Activated B cell treated with CpG ODN at 0.5 μM for 24 hours (primary cell): ENCODE results near the gene ANKRD13A. TPM values are rescaled to one million over a fixed set of nuclear protein-coding genes. Genes with fewer than 3 reads are reported as not detected.
A peak's percentile ranks its signal among the peaks of the same experiment; 100 is the strongest.
"Not testable (repeated sequence)": the region's sequence is repeated elsewhere in the genome, so short reads cannot be mapped to it uniquely, and the experiment has no call there.

Source experiments
- ATAC-seq: fragments of 200-7000 bp; cut with Tn5 transposase; one replicate; pipeline ENCODE4 v1.10.0; 2021; ENCODE audit warnings: low read depth, mild to moderate bottlenecking, moderate library complexity
- CTCF ChIA-PET: fragments of 350-600 bp; sonication (Branson Sonifier 250); formaldehyde crosslinking; loops from one replicate; lab custom pipeline; 2021; ENCODE audit warnings: antibody characterized with exemption; lab: Charles Lee
- POLR2A ChIA-PET: fragments of 350-600 bp; sonication (Branson Sonifier 250); formaldehyde crosslinking; loops from one replicate; lab custom pipeline; 2021; ENCODE audit warnings: antibody characterized with exemption; lab: Charles Lee
- DNase-seq: peaks from one replicate; pipeline ENCODE4 v3.0.0; 2022
- H3K27ac Mint-ChIP-seq: one replicate; pipeline ENCODE4 v1.8.0; 2020; ENCODE audit warnings: mixed read lengths
- H3K27me3 Mint-ChIP-seq: one replicate; pipeline ENCODE4 v1.8.0; 2021; ENCODE audit warnings: mixed read lengths
- H3K36me3 Mint-ChIP-seq: one replicate; pipeline ENCODE4 v1.8.0; 2021; ENCODE audit warnings: low read depth, mixed read lengths
- H3K4me1 Mint-ChIP-seq: one replicate; pipeline ENCODE4 v1.8.0; 2021; ENCODE audit warnings: mixed read lengths
- H3K4me3 Mint-ChIP-seq: one replicate; pipeline ENCODE4 v1.8.0; 2020; ENCODE audit warnings: mild to moderate bottlenecking, mixed read lengths
- H3K9me3 Mint-ChIP-seq: one replicate; pipeline ENCODE4 v1.8.0; 2020; ENCODE audit warnings: mixed read lengths
- intact Hi-C: fragments of 100-400 bp; cut with micrococcal nuclease; formaldehyde crosslinking; loops from one replicate; pipeline ENCODE4 v1.15.1; 2024
- total RNA-seq: library from RNA; stranded (reverse); gene quantifications from 2 replicates; pipeline ENCODE4 v1.2.3, GENCODE V29; 2022
- TF ChIP-seq, protein P1 (sequence below): fragments of 200-600 bp; IDR thresholded peaks from one replicate; pipeline ENCODE4 v1.8.0; 2022; ENCODE audit warnings: antibody characterized with exemption, mild to moderate bottlenecking

The ANKRD13A gene
- total RNA-seq, 1 donor from 2014 or later: 135 TPM

GRCh38 chr12:109982210-109982609 is 17.0 kb upstream of the ANKRD13A start:
- TF ChIP-seq, protein P1, sequence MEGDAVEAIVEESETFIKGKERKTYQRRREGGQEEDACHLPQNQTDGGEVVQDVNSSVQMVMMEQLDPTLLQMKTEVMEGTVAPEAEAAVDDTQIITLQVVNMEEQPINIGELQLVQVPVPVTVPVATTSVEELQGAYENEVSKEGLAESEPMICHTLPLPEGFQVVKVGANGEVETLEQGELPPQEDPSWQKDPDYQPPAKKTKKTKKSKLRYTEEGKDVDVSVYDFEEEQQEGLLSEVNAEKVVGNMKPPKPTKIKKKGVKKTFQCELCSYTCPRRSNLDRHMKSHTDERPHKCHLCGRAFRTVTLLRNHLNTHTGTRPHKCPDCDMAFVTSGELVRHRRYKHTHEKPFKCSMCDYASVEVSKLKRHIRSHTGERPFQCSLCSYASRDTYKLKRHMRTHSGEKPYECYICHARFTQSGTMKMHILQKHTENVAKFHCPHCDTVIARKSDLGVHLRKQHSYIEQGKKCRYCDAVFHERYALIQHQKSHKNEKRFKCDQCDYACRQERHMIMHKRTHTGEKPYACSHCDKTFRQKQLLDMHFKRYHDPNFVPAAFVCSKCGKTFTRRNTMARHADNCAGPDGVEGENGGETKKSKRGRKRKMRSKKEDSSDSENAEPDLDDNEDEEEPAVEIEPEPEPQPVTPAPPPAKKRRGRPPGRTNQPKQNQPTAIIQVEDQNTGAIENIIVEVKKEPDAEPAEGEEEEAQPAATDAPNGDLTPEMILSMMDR: no peak
- Mint-ChIP-seq H3K4me1 (peaks cover 14% of the 10 kb centered on the region), H3K4me3 (no peak overlapping the region), H3K27me3 (no peaks in the 10 kb centered on the region), H3K36me3 (peaks cover 68% of the 10 kb centered on the region), H3K27ac (peak overlapping the region; percentile 19), H3K9me3 (no peaks in the 10 kb centered on the region)
- ChIA-PET CTCF (no interaction called here), POLR2A (no interaction called here)
- no peak for DNase-seq
- no peak for ATAC-seq
- intact Hi-C loops: no loop called here

DNA sequence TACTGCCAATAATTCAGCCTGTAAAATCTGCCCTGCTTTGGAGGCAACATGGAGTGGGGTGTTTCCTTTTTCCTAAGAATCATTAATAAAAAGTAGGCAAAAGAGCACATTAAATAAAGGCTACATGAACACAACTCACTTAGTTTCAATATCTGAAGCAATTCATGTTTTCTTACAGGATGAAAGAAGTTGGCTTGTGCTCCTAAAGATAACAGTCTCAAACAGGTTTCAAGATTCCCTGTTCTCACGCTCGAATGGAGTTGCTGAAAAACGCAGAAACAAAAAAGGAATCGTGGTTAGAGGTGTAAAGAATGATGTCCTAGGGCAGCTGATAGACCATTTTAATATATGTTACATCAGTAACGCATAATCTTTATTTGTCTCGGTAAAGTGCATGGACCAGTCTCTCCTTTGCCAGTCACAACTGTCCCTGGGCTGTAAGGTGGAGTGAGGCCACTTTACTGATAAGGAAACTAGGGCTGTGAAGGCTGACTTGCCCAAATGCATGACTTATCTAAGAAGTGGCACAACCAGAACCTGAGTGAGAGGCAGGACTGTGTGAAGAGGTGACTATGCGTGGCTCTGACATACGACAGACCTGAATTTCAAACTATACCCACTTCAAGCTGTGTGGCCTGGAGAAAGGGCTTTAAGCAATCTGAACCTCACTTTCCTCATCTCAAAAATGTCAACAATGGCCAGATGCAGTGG is 15.6 kb upstream of the ANKRD13A start:
- H3K27ac Mint-ChIP-seq: peak overlapping the region; percentile 24
- H3K27me3 Mint-ChIP-seq: no peaks in the 10 kb centered on the region
- H3K36me3 Mint-ChIP-seq: peaks cover 70% of the 10 kb centered on the region
- no peaks in the 10 kb centered on the region for H3K9me3 Mint-ChIP-seq
- DNase-seq (no peak), ATAC-seq (no peak)
- POLR2A ChIA-PET: interaction anchor here (1.2 kb wide), 1 partner anchor 11 kb away, joined by 5 read pairs; no protein-coding TSS in a partner anchor
- H3K4me3 Mint-ChIP-seq: no peak overlapping the region
- intact Hi-C loops: no loop called here
- H3K4me1 Mint-ChIP-seq: peaks cover 9% of the 10 kb centered on the region
- TF ChIP-seq, protein P1: no peak
- CTCF ChIA-PET: no interaction called here

- H3K4me3 Mint-ChIP-seq, POLR2A ChIA-PET, CTCF ChIA-PET, DNase-seq, intact Hi-C loops, H3K27ac Mint-ChIP-seq, H3K27me3 Mint-ChIP-seq, ATAC-seq, H3K9me3 Mint-ChIP-seq: not testable (repeated sequence)
- Mint-ChIP-seq H3K4me1 (peaks cover 12% of the 10 kb centered on the region), H3K36me3 (peaks cover 73% of the 10 kb centered on the region)
Measured at GRCh38 chr12:109986236-109986635, 13.0 kb upstream of the ANKRD13A start.

DNA sequence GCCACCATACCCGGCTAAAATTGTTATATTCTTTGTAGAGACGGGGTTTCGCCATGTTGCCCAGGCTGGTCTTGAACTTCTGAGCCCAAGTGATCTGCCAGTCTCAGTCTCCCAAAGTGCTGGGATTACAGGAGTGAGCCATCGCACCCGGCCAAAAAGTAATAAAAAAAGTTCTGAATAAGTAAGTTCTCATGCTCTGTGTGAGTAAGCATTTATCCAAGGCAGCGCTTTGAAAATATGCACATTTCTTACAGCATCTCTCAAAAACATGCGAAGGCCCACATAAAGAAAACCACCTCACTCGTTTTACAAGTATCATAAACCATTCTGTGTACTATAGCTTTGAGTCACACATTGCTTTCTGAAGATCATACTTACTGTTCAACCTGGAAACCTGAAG is 11.6 kb upstream of the ANKRD13A start:
- Mint-ChIP-seq H3K36me3 (peaks cover 71% of the 10 kb centered on the region), H3K4me1 (peaks cover 23% of the 10 kb centered on the region), H3K27ac (no peak overlapping the region), H3K4me3 (no peak overlapping the region), H3K9me3 (no peaks in the 10 kb centered on the region), H3K27me3 (no peaks in the 10 kb centered on the region)
- TF ChIP-seq, protein P1: no peak
- no peak for DNase-seq
- no peak for ATAC-seq
- ChIA-PET CTCF (no interaction called here), POLR2A (interaction anchor here (1.0 kb wide), 1 partner anchor 12 kb away, joined by 3 read pairs; no protein-coding TSS in a partner anchor)
- intact Hi-C loops: no loop called here

DNA sequence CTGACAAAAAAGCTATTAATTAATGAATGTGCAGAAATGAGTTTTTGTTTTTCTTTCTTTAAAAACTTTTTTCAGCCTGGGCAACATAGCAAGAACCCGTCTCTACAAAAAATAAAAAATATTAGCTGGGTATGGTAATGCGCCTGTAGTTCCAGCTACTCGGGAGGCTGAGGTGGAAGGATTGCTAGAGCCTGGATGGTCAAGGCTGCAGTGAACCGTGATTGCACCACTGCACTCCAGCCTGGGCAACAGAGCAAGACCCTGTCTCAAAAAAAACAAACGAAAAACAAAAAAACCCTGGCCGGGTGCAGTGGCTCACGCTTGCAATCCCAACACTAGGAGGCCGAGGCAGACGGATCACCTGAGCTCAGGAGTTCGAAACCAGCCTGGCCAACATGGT is 11.0 kb upstream of the ANKRD13A start:
- TF ChIP-seq, protein P1: no peak
- intact Hi-C loops: no loop called here
- no peak for ATAC-seq
- no peak for DNase-seq
- H3K27ac Mint-ChIP-seq: no peak overlapping the region
- no peak overlapping the region for H3K4me3 Mint-ChIP-seq
- POLR2A ChIA-PET: interaction anchor here (1.0 kb wide), 1 partner anchor 12 kb away, joined by 3 read pairs; no protein-coding TSS in a partner anchor
- CTCF ChIA-PET: no interaction called here
- H3K4me1 Mint-ChIP-seq: peaks cover 29% of the 10 kb centered on the region
- H3K9me3 Mint-ChIP-seq: no peaks in the 10 kb centered on the region
- H3K36me3 Mint-ChIP-seq: peaks cover 67% of the 10 kb centered on the region
- H3K27me3 Mint-ChIP-seq: no peaks in the 10 kb centered on the region
